SU-DHL-6 (cell line): ENCODE results near the gene FGFR2.

Experiments
- CTCF ChIP-seq: fragments of 200-600 bp; sonication (generic); IDR thresholded peaks from one replicate; pipeline ENCODE4 v1.5.1; 2017; ENCODE audit warnings: antibody characterized with exemption, mild to moderate bottlenecking, low read length, moderate library complexity; ENCODE audit not compliant: insufficient read depth, poor library complexity, severe bottlenecking
- EZH2phosphoT487 ChIP-seq: fragments of 200-600 bp; sonication (generic), shearing (Covaris generic); conservative IDR thresholded peaks from 2 replicates; pipeline ENCODE4 v1.6.1; 2018; ENCODE audit warnings: mild to moderate bottlenecking, antibody characterized with exemption, low read length, moderate library complexity, mixed read lengths

GRCh38 chr10:121522831-121523230 lies 75.4 kb downstream of the FGFR2 start:
- TF ChIP-seq CTCF (no peak), EZH2phosphoT487 (no peak)
